ENCODE results near the gene VGF. TPM values are rescaled to one million over a fixed set of nuclear protein-coding genes. Genes with fewer than 3 reads are reported as not detected.
A peak's percentile ranks its signal among the peaks of the same experiment; 100 is the strongest.

Gene VGF
- 0.14 and 0.81 TPM in 2 replicates for total RNA-seq (2022)
- percentile 14 among the genes with signal in this experiment for Bru-seq, nascent RNA
- BruChase-seq, experiment 1, labeled RNA remaining after a 6-hour chase: percentile 16 among the genes with signal in this experiment
- BruChase-seq, experiment 2, labeled RNA remaining after a 2-hour chase: percentile 14 among the genes with signal in this experiment
- long read RNA-seq, partial matches to known transcripts: 0 of 1 reads
- long read RNA-seq, other reads (novel, unspliced or antisense): 1 of 1 reads

DNA sequence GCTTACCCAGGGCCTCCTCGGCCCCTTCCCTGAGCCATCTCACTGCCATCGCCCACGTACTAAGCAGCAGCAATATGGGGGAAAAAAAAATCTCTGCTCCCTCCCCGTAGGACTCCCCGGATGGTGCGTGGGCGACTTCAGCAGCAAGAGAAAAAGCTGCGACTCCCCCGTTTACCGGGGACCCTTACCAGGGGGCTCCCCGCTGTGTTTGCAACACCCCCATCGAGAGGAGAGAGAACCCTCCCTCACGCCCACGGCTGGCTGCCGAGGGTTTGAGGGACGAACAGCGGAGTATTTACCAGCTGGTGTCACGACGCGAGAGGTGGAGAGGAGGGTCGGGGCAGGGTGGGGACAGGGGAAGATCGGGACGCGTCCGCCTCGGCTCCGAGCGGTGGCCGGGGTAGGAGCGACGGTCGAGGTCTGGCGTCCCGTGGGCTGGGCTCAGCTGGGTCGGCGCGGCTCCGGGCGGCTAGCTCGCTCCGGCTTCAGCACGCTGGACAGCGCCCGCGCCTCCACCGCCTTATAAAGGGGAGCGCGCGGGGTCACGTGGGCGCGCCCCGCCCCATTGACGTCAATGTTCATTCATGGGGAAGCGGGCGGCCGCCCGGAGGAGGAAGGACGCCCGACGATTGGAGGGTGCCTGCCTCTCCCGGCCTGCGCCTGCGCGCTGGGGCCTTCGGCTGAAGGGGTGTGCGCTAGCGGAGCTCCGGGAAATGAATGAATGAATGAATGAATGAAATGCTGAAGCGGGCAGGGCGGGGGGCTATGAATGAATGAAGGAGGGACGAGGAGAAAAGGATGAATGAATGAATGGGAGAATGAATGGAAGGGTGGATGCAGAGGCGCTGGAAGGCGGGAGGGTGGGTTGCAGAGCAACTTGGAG, at the start of gene VGF:
Gene VGF (minus strand): TSS at position 495 of the 883 bp plus-strand sequence. CDS start 726 bp downstream, outside the sequence.
- peaks cover 41% of the 10 kb centered on the region for H3K4me1 Mint-ChIP-seq (ENCODE audit: low read depth, unreplicated experiment)
- peaks cover 54% of the 10 kb centered on the region for H3K27me3 Mint-ChIP-seq (ENCODE audit: unreplicated experiment)
- peak within 1 kb of the TSS; percentile 70 for H3K4me3 Mint-ChIP-seq (ENCODE audit: low read depth, unreplicated experiment)
- H3K36me3 Mint-ChIP-seq (ENCODE audit: insufficient read depth, unreplicated experiment): peaks cover 53% of the 10 kb centered on the region
- peak; percentile 85 for DNase-seq
- H3K27ac Mint-ChIP-seq (ENCODE audit: unreplicated experiment): no peak within 1 kb of the TSS
- TF ChIP-seq, protein P1, sequence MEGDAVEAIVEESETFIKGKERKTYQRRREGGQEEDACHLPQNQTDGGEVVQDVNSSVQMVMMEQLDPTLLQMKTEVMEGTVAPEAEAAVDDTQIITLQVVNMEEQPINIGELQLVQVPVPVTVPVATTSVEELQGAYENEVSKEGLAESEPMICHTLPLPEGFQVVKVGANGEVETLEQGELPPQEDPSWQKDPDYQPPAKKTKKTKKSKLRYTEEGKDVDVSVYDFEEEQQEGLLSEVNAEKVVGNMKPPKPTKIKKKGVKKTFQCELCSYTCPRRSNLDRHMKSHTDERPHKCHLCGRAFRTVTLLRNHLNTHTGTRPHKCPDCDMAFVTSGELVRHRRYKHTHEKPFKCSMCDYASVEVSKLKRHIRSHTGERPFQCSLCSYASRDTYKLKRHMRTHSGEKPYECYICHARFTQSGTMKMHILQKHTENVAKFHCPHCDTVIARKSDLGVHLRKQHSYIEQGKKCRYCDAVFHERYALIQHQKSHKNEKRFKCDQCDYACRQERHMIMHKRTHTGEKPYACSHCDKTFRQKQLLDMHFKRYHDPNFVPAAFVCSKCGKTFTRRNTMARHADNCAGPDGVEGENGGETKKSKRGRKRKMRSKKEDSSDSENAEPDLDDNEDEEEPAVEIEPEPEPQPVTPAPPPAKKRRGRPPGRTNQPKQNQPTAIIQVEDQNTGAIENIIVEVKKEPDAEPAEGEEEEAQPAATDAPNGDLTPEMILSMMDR (IDR thresholded peaks at IDR 0.05; ENCODE audit: unreplicated experiment): no peak
- BruUV-seq (replicated peaks): no TSS peak
- H3K9me3 Mint-ChIP-seq (ENCODE audit: low read depth, unreplicated experiment): no peaks in the 10 kb centered on the region
- intact Hi-C loops (cut with micrococcal nuclease; ENCODE audit: unreplicated experiment): no loop called here
- CTCF ChIA-PET: interaction anchor here (0.7 to 1.2 kb wide), 2 partner anchors 21 to 971 kb away, joined by 3 read pairs; no protein-coding TSS in a partner anchor

DNA sequence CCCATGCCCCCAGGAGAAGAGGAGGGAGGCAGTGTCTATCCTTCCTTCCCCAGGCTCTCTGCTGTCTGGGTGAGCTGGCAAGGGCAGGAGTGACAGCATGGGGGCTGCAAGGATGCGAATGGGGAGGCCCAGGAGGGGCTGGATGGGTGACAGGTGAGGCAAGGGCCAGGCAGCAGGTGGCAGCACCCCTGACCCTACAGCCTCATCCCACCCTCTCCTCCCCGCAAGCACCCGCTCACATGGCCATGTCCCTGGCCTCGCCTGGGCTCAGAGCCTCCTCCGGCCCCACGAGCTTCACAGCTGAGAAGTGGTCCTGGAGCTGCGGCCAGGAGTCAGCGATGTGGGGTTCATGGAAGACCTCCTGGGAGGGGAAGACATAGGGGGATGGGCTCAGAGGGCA, 46.6 kb upstream of the VGF start:
- peaks cover 35% of the 10 kb centered on the region for H3K36me3 Mint-ChIP-seq (ENCODE audit: insufficient read depth, unreplicated experiment)
- H3K27ac Mint-ChIP-seq (ENCODE audit: unreplicated experiment): no peak overlapping the region
- H3K9me3 Mint-ChIP-seq (ENCODE audit: low read depth, unreplicated experiment): no peaks in the 10 kb centered on the region
- DNase-seq: no peak
- TF ChIP-seq, protein P1 (IDR thresholded peaks at IDR 0.05; ENCODE audit: unreplicated experiment): no peak
- no TSS peak for BruUV-seq (replicated peaks)
- intact Hi-C loops (cut with micrococcal nuclease; ENCODE audit: unreplicated experiment): no loop called here
- H3K27me3 Mint-ChIP-seq (ENCODE audit: unreplicated experiment): no peaks in the 10 kb centered on the region
- H3K4me3 Mint-ChIP-seq (ENCODE audit: low read depth, unreplicated experiment): no peak overlapping the region
- H3K4me1 Mint-ChIP-seq (ENCODE audit: low read depth, unreplicated experiment): peaks cover 8% of the 10 kb centered on the region
- CTCF ChIA-PET: no interaction called here

DNA sequence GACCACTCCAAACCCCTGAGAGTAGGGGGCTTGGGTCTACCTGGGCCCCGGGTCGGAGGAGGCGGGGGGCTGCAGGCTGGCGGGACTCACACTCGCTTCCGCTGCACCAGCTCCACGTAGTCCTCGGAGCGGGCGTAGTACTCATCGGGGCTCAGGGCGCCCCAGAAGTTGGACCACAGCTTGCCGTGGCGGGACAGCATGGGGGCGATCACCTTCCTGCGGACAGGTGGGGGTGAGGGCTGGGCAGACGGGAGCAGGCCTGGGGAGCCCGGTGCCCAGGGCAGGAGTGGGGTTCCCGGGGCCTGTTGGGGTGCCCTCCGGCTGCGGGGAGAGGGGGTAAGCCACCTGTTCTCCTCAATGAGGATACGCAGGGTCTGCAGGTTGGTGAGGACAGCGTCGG, 46.1 kb upstream of the VGF start:
- intact Hi-C loops (cut with micrococcal nuclease; ENCODE audit: unreplicated experiment): no loop called here
- Mint-ChIP-seq H3K27me3 (ENCODE audit: unreplicated experiment) (no peaks in the 10 kb centered on the region), H3K27ac (ENCODE audit: unreplicated experiment) (no peak overlapping the region), H3K4me1 (ENCODE audit: low read depth, unreplicated experiment) (peaks cover 8% of the 10 kb centered on the region), H3K4me3 (ENCODE audit: low read depth, unreplicated experiment) (no peak overlapping the region), H3K36me3 (ENCODE audit: insufficient read depth, unreplicated experiment) (peaks cover 33% of the 10 kb centered on the region), H3K9me3 (ENCODE audit: low read depth, unreplicated experiment) (no peaks in the 10 kb centered on the region)
- TF ChIP-seq, protein P1 (IDR thresholded peaks at IDR 0.05; ENCODE audit: unreplicated experiment): no peak
- no TSS peak for BruUV-seq (replicated peaks)
- CTCF ChIA-PET: no interaction called here
- DNase-seq: no peak

DNA sequence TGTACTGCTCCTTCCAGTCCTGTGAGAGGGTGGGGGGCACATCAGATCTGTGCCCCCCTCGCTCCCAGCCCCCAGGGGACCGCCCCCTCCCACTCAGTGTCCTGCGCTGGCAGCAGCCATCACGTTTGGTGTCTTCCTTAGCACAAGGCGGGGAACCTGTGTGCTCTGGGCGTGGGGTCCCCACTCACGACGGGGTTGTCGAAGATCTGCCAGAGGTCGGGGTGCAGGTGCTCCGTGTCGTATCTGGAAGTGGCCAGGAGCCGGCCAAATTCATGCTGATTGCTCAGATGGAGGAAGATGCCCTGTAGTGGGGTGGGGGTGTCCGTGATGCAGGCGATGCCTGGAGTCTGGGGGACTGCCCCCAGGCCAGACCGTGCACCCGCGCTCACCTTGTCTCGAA, 44.8 kb upstream of the VGF start:
- H3K9me3 Mint-ChIP-seq (ENCODE audit: low read depth, unreplicated experiment): no peaks in the 10 kb centered on the region
- TF ChIP-seq, protein P1 (IDR thresholded peaks at IDR 0.05; ENCODE audit: unreplicated experiment): no peak
- intact Hi-C loops (cut with micrococcal nuclease; ENCODE audit: unreplicated experiment): no loop called here
- H3K27ac Mint-ChIP-seq (ENCODE audit: unreplicated experiment): no peak overlapping the region
- no TSS peak for BruUV-seq (replicated peaks)
- CTCF ChIA-PET: no interaction called here
- peaks cover 30% of the 10 kb centered on the region for H3K36me3 Mint-ChIP-seq (ENCODE audit: insufficient read depth, unreplicated experiment)
- DNase-seq: no peak
- H3K4me3 Mint-ChIP-seq (ENCODE audit: low read depth, unreplicated experiment): no peak overlapping the region
- H3K27me3 Mint-ChIP-seq (ENCODE audit: unreplicated experiment): no peaks in the 10 kb centered on the region
- H3K4me1 Mint-ChIP-seq (ENCODE audit: low read depth, unreplicated experiment): no peaks in the 10 kb centered on the region

Measured in Calu3 (cell line).